ENCODE data around the gene MYO5C. TPM values are rescaled to one million over a fixed set of nuclear protein-coding genes. Genes with fewer than 3 reads are reported as not detected.

Gene MYO5C
- total RNA-seq: 4.1 TPM
- polyA plus RNA-seq: 1 to 10 TPM in 3 of 4 donors, under 1 TPM in 1; 0.60 to 1.9 (median 1.4) TPM

GRCh38 chr15:52295421-52296001, at the start of gene MYO5C:
TSS of gene MYO5C (minus strand) at chr15:52295804. CDS start at chr15:52295636, 168 bp downstream.
- Histone ChIP-seq H3K4me1 (ENCODE audit: control insufficient read depth, insufficient read depth, low read length, poor library complexity, severe bottlenecking) (peaks cover 12% of the 10 kb centered on the region), H3K27me3 (ENCODE audit: control insufficient read depth, insufficient read depth, low read length) (peaks cover 15% of the 10 kb centered on the region), H3K4me3 (ENCODE audit: low read depth, low read length) (no peak within 1 kb of the TSS), H3K9me3 (ENCODE audit: control insufficient read depth in 2 of 2, low read length in 2 of 2) (no peaks in the 10 kb centered on the region), H3K36me3 (ENCODE audit: control insufficient read depth, insufficient read depth, low read length) (no peaks in the 10 kb centered on the region), H3K27ac (ENCODE audit: insufficient read depth, low read length, poor library complexity, severe bottlenecking) (peak within 1 kb of the TSS; percentile 23)
- no peaks in the 10 kb centered on the region for H3K36me3 Mint-ChIP-seq
- H3K4me1 Mint-ChIP-seq: peaks cover 0 to 23% (median 5%) of the 10 kb centered on the region in 4 donors
- H3K27me3 Mint-ChIP-seq: peaks cover 37% of the 10 kb centered on the region
- DNase-seq: peak in 1 of 3 donors; percentile 28
- no peak within 1 kb of the TSS for H3K27ac Mint-ChIP-seq
- peak within 1 kb of the TSS; percentile 5 to 78 (median 59) for H3K4me3 Mint-ChIP-seq
- ATAC-seq (ENCODE audit: low read depth in 2 of 2): peak; percentile 24 to 42
- H3K9me3 Mint-ChIP-seq: no peaks in the 10 kb centered on the region

GRCh38 chr15:52344592-52344991, 49.0 kb upstream of the MYO5C start:
- peaks cover 0 to 4% (median 2%) of the 10 kb centered on the region in 4 donors for H3K4me1 Mint-ChIP-seq
- no peaks in the 10 kb centered on the region for H3K4me1 ChIP-seq (ENCODE audit: control insufficient read depth, insufficient read depth, low read length, poor library complexity, severe bottlenecking)
- H3K27me3 Mint-ChIP-seq: no peaks in the 10 kb centered on the region
- peak overlapping the region; percentile 15 to 86 (median 47) for H3K27ac Mint-ChIP-seq
- peaks cover 21% of the 10 kb centered on the region for H3K36me3 Mint-ChIP-seq
- H3K27me3 ChIP-seq (ENCODE audit: control insufficient read depth, insufficient read depth, low read length): no peaks in the 10 kb centered on the region
- H3K4me3 ChIP-seq (ENCODE audit: low read depth, low read length): no peak overlapping the region
- ATAC-seq (ENCODE audit: low read depth in 2 of 2) (no peak), DNase-seq (no peak)
- H3K4me3 Mint-ChIP-seq: no peak overlapping the region
- H3K9me3 Mint-ChIP-seq: no peaks in the 10 kb centered on the region
- H3K36me3 ChIP-seq (ENCODE audit: control insufficient read depth, insufficient read depth, low read length): peaks cover 40% of the 10 kb centered on the region
- H3K27ac ChIP-seq (ENCODE audit: insufficient read depth, low read length, poor library complexity, severe bottlenecking): no peak overlapping the region
- no peaks in the 10 kb centered on the region for H3K9me3 ChIP-seq (ENCODE audit: control insufficient read depth in 2 of 2, low read length in 2 of 2)

DNA sequence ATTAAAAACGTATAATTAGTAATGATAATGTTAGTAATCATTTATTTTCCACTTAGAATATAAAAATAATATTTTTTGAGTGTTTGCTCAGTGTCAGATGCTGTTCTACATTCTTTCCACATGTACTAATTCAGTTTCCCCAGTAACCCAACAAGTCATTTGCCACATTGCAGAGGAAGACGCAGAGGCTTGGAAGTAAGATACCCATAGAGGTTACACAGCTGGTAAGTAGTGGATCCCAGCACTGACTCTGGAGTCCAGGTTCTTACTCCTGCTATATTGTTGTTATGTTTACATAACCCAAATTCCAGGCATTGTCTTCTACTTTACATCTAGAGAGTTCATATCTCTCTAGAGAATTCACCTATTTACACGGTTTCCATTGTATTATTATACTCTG, 48.2 kb upstream of the MYO5C start:
- Histone ChIP-seq H3K4me3 (ENCODE audit: low read depth, low read length) (no peak overlapping the region), H3K9me3 (ENCODE audit: control insufficient read depth in 2 of 2, low read length in 2 of 2) (no peaks in the 10 kb centered on the region), H3K36me3 (ENCODE audit: control insufficient read depth, insufficient read depth, low read length) (peaks cover 38% of the 10 kb centered on the region), H3K27ac (ENCODE audit: insufficient read depth, low read length, poor library complexity, severe bottlenecking) (no peak overlapping the region), H3K27me3 (ENCODE audit: control insufficient read depth, insufficient read depth, low read length) (no peaks in the 10 kb centered on the region), H3K4me1 (ENCODE audit: control insufficient read depth, insufficient read depth, low read length, poor library complexity, severe bottlenecking) (no peaks in the 10 kb centered on the region)
- DNase-seq (no peak), ATAC-seq (ENCODE audit: low read depth in 2 of 2) (no peak)
- Mint-ChIP-seq H3K27me3 (no peaks in the 10 kb centered on the region), H3K4me1 (peaks cover 0 to 4% (median 2%) of the 10 kb centered on the region in 4 donors), H3K4me3 (no peak overlapping the region), H3K27ac (peak overlapping the region in 2 of 3 donors; percentile 15 to 86), H3K9me3 (no peaks in the 10 kb centered on the region), H3K36me3 (peaks cover 21% of the 10 kb centered on the region)

- Histone ChIP-seq H3K36me3 (ENCODE audit: control insufficient read depth, insufficient read depth, low read length) (peaks cover 38% of the 10 kb centered on the region), H3K4me1 (ENCODE audit: control insufficient read depth, insufficient read depth, low read length, poor library complexity, severe bottlenecking) (no peaks in the 10 kb centered on the region), H3K27ac (ENCODE audit: insufficient read depth, low read length, poor library complexity, severe bottlenecking) (no peak overlapping the region), H3K4me3 (ENCODE audit: low read depth, low read length) (no peak overlapping the region), H3K9me3 (ENCODE audit: control insufficient read depth in 2 of 2, low read length in 2 of 2) (no peaks in the 10 kb centered on the region), H3K27me3 (ENCODE audit: control insufficient read depth, insufficient read depth, low read length) (no peaks in the 10 kb centered on the region)
- peaks cover 30% of the 10 kb centered on the region for H3K36me3 Mint-ChIP-seq
- no peaks in the 10 kb centered on the region for H3K9me3 Mint-ChIP-seq
- no peaks in the 10 kb centered on the region for H3K27me3 Mint-ChIP-seq
- H3K27ac Mint-ChIP-seq: peak overlapping the region in 2 of 3 donors; percentile 67 to 77
- H3K4me1 Mint-ChIP-seq: peaks cover 4 to 13% (median 6%) of the 10 kb centered on the region in 4 donors
- no peak overlapping the region for H3K4me3 Mint-ChIP-seq
- DNase-seq: no peak
- ATAC-seq (ENCODE audit: low read depth in 2 of 2): no peak
Observed at GRCh38 chr15:52340093-52340492, 44.5 kb upstream of the MYO5C start.

DNA sequence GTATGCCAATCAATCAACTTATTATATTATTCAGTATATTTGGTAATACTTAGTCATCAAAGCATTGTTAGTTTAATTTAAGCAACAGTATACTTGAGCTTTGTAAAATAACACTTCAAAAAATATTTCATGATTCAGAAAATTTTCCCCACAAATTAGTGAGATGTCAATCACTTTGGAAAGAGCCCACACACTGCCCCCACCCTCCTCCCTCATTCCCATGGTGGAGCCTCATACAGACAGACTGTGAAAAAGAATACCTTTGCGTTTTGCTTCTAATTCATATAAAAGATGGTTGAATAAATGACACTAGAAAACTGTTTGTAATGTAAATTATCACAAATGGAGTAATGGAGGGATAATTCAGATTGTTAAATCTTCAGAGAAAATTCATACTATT, 43.3 kb upstream of the MYO5C start:
- Mint-ChIP-seq H3K36me3 (peaks cover 28% of the 10 kb centered on the region), H3K27ac (peak overlapping the region in 1 of 3 donors; percentile 6)
- DNase-seq: no peak

DNA sequence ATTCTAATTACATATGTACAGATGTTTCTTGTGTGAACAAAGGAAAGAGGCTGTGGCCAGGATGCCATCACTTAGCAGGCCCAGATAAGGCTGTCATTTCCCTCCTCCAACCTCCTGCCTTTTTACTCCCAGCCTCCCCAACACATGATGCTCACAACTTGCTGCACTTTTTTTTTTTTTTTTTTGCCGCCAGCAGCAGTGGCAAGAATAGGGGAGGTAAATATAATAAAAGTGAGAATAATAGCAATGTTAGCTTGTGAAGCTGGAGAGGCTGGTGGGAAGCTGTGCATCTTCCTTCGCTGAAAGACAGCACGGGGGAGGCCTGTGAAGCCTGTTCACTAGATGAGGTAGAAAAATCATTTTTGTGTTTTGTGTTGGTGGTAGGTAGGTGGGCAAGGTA, 42.5 kb upstream of the MYO5C start:
- no peak for ATAC-seq (ENCODE audit: low read depth in 2 of 2)
- no peak overlapping the region for H3K27ac ChIP-seq (ENCODE audit: insufficient read depth, low read length, poor library complexity, severe bottlenecking)

More for the DNA sequence above, 43.3 kb upstream of the MYO5C start:
- no peaks in the 10 kb centered on the region for H3K4me1 ChIP-seq (ENCODE audit: control insufficient read depth, insufficient read depth, low read length, poor library complexity, severe bottlenecking)
- no peaks in the 10 kb centered on the region for H3K9me3 ChIP-seq (ENCODE audit: control insufficient read depth in 2 of 2, low read length in 2 of 2)
- Mint-ChIP-seq H3K4me3 (no peak overlapping the region), H3K27me3 (no peaks in the 10 kb centered on the region), H3K9me3 (no peaks in the 10 kb centered on the region), H3K4me1 (peaks cover 4 to 13% (median 7%) of the 10 kb centered on the region in 4 donors)
- H3K36me3 ChIP-seq (ENCODE audit: control insufficient read depth, insufficient read depth, low read length): peaks cover 41% of the 10 kb centered on the region
- ATAC-seq (ENCODE audit: low read depth in 2 of 2): no peak
- no peak overlapping the region for H3K27ac ChIP-seq (ENCODE audit: insufficient read depth, low read length, poor library complexity, severe bottlenecking)
- no peaks in the 10 kb centered on the region for H3K27me3 ChIP-seq (ENCODE audit: control insufficient read depth, insufficient read depth, low read length)
- H3K4me3 ChIP-seq (ENCODE audit: low read depth, low read length): no peak overlapping the region

GRCh38 chr15:52337198-52337853, 41.7 kb upstream of the MYO5C start:
- Histone ChIP-seq H3K4me1 (ENCODE audit: control insufficient read depth, insufficient read depth, low read length, poor library complexity, severe bottlenecking) (no peaks in the 10 kb centered on the region), H3K4me3 (ENCODE audit: low read depth, low read length) (no peak overlapping the region), H3K27ac (ENCODE audit: insufficient read depth, low read length, poor library complexity, severe bottlenecking) (no peak overlapping the region), H3K36me3 (ENCODE audit: control insufficient read depth, insufficient read depth, low read length) (peaks cover 41% of the 10 kb centered on the region), H3K9me3 (ENCODE audit: control insufficient read depth in 2 of 2, low read length in 2 of 2) (no peaks in the 10 kb centered on the region), H3K27me3 (ENCODE audit: control insufficient read depth, insufficient read depth, low read length) (no peaks in the 10 kb centered on the region)
- H3K27ac Mint-ChIP-seq: peak overlapping the region in 2 of 3 donors; percentile 25 to 85
- ATAC-seq (ENCODE audit: low read depth in 2 of 2) (no peak), DNase-seq (no peak)
- H3K27me3 Mint-ChIP-seq: no peaks in the 10 kb centered on the region
- H3K9me3 Mint-ChIP-seq: no peaks in the 10 kb centered on the region
- peaks cover 24% of the 10 kb centered on the region for H3K36me3 Mint-ChIP-seq
- H3K4me3 Mint-ChIP-seq: no peak overlapping the region
- H3K4me1 Mint-ChIP-seq: peaks cover 11 to 18% (median 15%) of the 10 kb centered on the region in 4 donors

More for the DNA sequence above, 42.5 kb upstream of the MYO5C start:
- Mint-ChIP-seq H3K9me3 (no peaks in the 10 kb centered on the region), H3K4me1 (peaks cover 8 to 13% (median 9%) of the 10 kb centered on the region in 4 donors), H3K36me3 (peaks cover 25% of the 10 kb centered on the region), H3K27me3 (no peaks in the 10 kb centered on the region), H3K27ac (peak overlapping the region in 1 of 3 donors; percentile 6), H3K4me3 (no peak overlapping the region)
- H3K4me1 ChIP-seq (ENCODE audit: control insufficient read depth, insufficient read depth, low read length, poor library complexity, severe bottlenecking): no peaks in the 10 kb centered on the region
- peaks cover 41% of the 10 kb centered on the region for H3K36me3 ChIP-seq (ENCODE audit: control insufficient read depth, insufficient read depth, low read length)
- no peaks in the 10 kb centered on the region for H3K9me3 ChIP-seq (ENCODE audit: control insufficient read depth in 2 of 2, low read length in 2 of 2)
- no peaks in the 10 kb centered on the region for H3K27me3 ChIP-seq (ENCODE audit: control insufficient read depth, insufficient read depth, low read length)
- H3K4me3 ChIP-seq (ENCODE audit: low read depth, low read length): no peak overlapping the region
- peak in 1 of 3 donors; percentile 40 for DNase-seq
